H1 (cell line): ENCODE measurements around the gene CCDC47. TPM values are rescaled to one million over a fixed set of nuclear protein-coding genes. Genes with fewer than 3 reads are reported as not detected.

ENCODE experiments used
- CTCF ChIA-PET: fragments of 300-600 bp; sonication (Branson Sonifier 250); formaldehyde crosslinking; loops from one replicate; lab custom pipeline; 2021; ENCODE audit not compliant: partially characterized antibody; lab: Charles Lee
- POLR2A ChIA-PET: fragments of 300-600 bp; sonication (Branson Sonifier 250); formaldehyde crosslinking; loops from one replicate; lab custom pipeline; 2021; ENCODE audit warnings: inconsistent platforms; ENCODE audit not compliant: partially characterized antibody; lab: Charles Lee
- DNase-seq, 2 experiments: peaks; one replicate each; pipeline versions ENCODE4 v3.0.0 to v3.0.0-alpha.2; 2010 to 2022; ENCODE audit warnings: low spot score in 2 of 2, low read depth in 1 of 2, mixed read lengths in 1 of 2
- FAIRE-seq: peaks from 2 replicates; lab custom pipeline; 2011; peaks lifted over from hg19 to GRCh38; lab: Jason Lieb, UNC
- H2AFZ ChIP-seq: 2 replicates; pipeline ENCODE4 v1.8.1; 2012; ENCODE audit warnings: low read length, inconsistent platforms
- H2AK5ac ChIP-seq: 2 replicates; pipeline ENCODE4 v1.6.1; 2013; ENCODE audit warnings: low read depth, low read length
- H2BK120ac ChIP-seq: replicated peaks from 2 replicates; pipeline ENCODE3; 2013; ENCODE audit warnings: low read depth, low read length, inconsistent platforms
- H2BK12ac ChIP-seq: 2 replicates; pipeline ENCODE4 v1.6.1; 2013; ENCODE audit warnings: low read depth, low read length
- H2BK15ac ChIP-seq: 2 replicates; pipeline ENCODE4 v1.6.1; 2013; ENCODE audit warnings: low read length
- H2BK20ac ChIP-seq: 2 replicates; pipeline ENCODE4 v1.6.1; 2013; ENCODE audit warnings: low read length
- H2BK5ac ChIP-seq: 2 replicates; pipeline ENCODE4 v1.6.1; 2013; ENCODE audit warnings: low read depth, low read length
- H3K14ac ChIP-seq: 2 replicates; pipeline ENCODE4 v1.6.1; 2013; ENCODE audit warnings: inconsistent platforms; ENCODE audit not compliant: insufficient read length
- H3K18ac ChIP-seq: 2 replicates; pipeline ENCODE4 v1.6.1; 2013; ENCODE audit warnings: low read length; ENCODE audit errors: extremely low read depth
- H3K23ac ChIP-seq: 2 replicates; pipeline ENCODE4 v1.6.1; 2013; ENCODE audit warnings: inconsistent platforms; ENCODE audit not compliant: insufficient read length
- H3K23me2 ChIP-seq: 2 replicates; pipeline ENCODE4 v1.6.1; 2013; ENCODE audit warnings: low read depth, low read length
- H3K27ac ChIP-seq: 2 replicates; pipeline ENCODE4 v1.6.1; 2011; ENCODE audit warnings: low read depth, low read length, inconsistent platforms
- H3K27me3 ChIP-seq, 4 experiments: replicated peaks in 1 of 4; 1 replicate in 1 of 4; 2 replicates in 3 of 4; pipeline versions ENCODE4 v1.6.1 to v1.8.1; 2011 to 2013; ENCODE audit warnings: low read length in 3 of 4, mild to moderate bottlenecking in 3 of 4, inconsistent platforms in 2 of 4, mixed read lengths in 2 of 4, moderate library complexity in 1 of 4; ENCODE audit not compliant: control insufficient read depth in 3 of 4, insufficient read depth in 3 of 4; ENCODE audit errors: extremely low read depth in 1 of 4
- H3K36me3 ChIP-seq, 4 experiments: 2 replicates each; pipeline versions ENCODE4 v1.6.1 to v1.8.1; 2011 to 2013; ENCODE audit warnings: mild to moderate bottlenecking in 4 of 4, low read length in 3 of 4, moderate library complexity in 2 of 4, control low read depth in 1 of 4, inconsistent platforms in 1 of 4; ENCODE audit not compliant: insufficient read depth in 4 of 4, control insufficient read depth in 2 of 4
- H3K4ac ChIP-seq: replicated peaks from 2 replicates; pipeline ENCODE3; 2013; ENCODE audit warnings: low read length, low read depth, mixed read lengths, inconsistent platforms; ENCODE audit not compliant: insufficient read length
- H3K4me1 ChIP-seq, 4 experiments: replicated peaks in 1 of 4; 1 replicate in 1 of 4; 2 replicates in 3 of 4; pipeline versions ENCODE4 v1.6.1 to v1.8.1; 2011 to 2013; ENCODE audit warnings: low read length in 3 of 4, inconsistent platforms in 2 of 4, mixed read lengths in 1 of 4; ENCODE audit not compliant: insufficient read depth in 4 of 4, control insufficient read depth in 3 of 4
- H3K4me2 ChIP-seq, 2 experiments: 2 replicates each; pipeline versions ENCODE4 v1.6.1 to v1.8.1; 2011 to 2013; ENCODE audit warnings: low read depth in 2 of 2, low read length in 2 of 2, control low read depth in 1 of 2, inconsistent platforms in 1 of 2, mild to moderate bottlenecking in 1 of 2; ENCODE audit not compliant: insufficient read depth in 1 of 2
- H3K4me3 ChIP-seq, 4 experiments: fragments of 200-600, 300-600 bp in 1 of 4; sonication (generic), shearing (Covaris generic), sonication (Bioruptor Twin) in 1 of 4; 2 replicates each; pipeline versions ENCODE4 v1.5.1 to v1.8.1; 2011 to 2016; ENCODE audit warnings: low read length in 4 of 4, low read depth in 3 of 4, control low read depth in 2 of 4, inconsistent platforms in 2 of 4, mild to moderate bottlenecking in 2 of 4, mixed read lengths in 1 of 4, moderate library complexity in 1 of 4; ENCODE audit not compliant: insufficient read depth in 2 of 4; ENCODE audit errors: extremely low read depth in 1 of 4
- H3K56ac ChIP-seq: replicated peaks from 2 replicates; pipeline ENCODE3; 2013; ENCODE audit warnings: low read depth, mild to moderate bottlenecking, mixed read lengths, low read length, inconsistent platforms; ENCODE audit not compliant: insufficient read length
- H3K79me1 ChIP-seq: 2 replicates; pipeline ENCODE4 v1.6.1; 2013; ENCODE audit warnings: low read depth, low read length, control low read depth
- H3K79me2 ChIP-seq, 2 experiments: 2 replicates each; pipeline versions ENCODE4 v1.6.1 to v1.8.1; 2012 to 2013; ENCODE audit warnings: low read length in 2 of 2, mild to moderate bottlenecking in 2 of 2, inconsistent platforms in 1 of 2; ENCODE audit not compliant: insufficient read depth in 2 of 2, control insufficient read depth in 1 of 2
- H3K9ac ChIP-seq, 4 experiments: replicated peaks in 1 of 4; 1 replicate in 1 of 4; 2 replicates in 3 of 4; pipeline versions ENCODE4 v1.6.1 to v1.8.1; 2011 to 2013; ENCODE audit warnings: low read depth in 3 of 4, low read length in 3 of 4, control low read depth in 2 of 4, mild to moderate bottlenecking in 2 of 4, moderate library complexity in 2 of 4, inconsistent platforms in 1 of 4; ENCODE audit errors: extremely low read depth in 1 of 4
- H3K9me3 ChIP-seq, 2 experiments: 2 replicates each; pipeline versions ENCODE4 v1.6.1 to v1.8.1; 2012 to 2013; ENCODE audit warnings: mild to moderate bottlenecking in 2 of 2, moderate library complexity in 2 of 2, control low read depth in 1 of 2, inconsistent platforms in 1 of 2, low read depth in 1 of 2, low read length in 1 of 2, mixed read lengths in 1 of 2; ENCODE audit not compliant: insufficient read depth in 2 of 2
- H4K20me1 ChIP-seq, 2 experiments: replicated peaks in 1 of 2; 2 replicates each; pipeline versions ENCODE3 to v1.8.1; 2011 to 2013; ENCODE audit warnings: inconsistent platforms in 2 of 2, low read length in 2 of 2, mild to moderate bottlenecking in 1 of 2; ENCODE audit not compliant: insufficient read depth in 2 of 2, control insufficient read depth in 1 of 2
- H4K5ac ChIP-seq: 2 replicates; pipeline ENCODE4 v1.6.1; 2013; ENCODE audit warnings: low read length, low read depth, mixed read lengths, inconsistent platforms; ENCODE audit not compliant: insufficient read length
- H4K8ac ChIP-seq: 2 replicates; pipeline ENCODE4 v1.8.0; 2013; ENCODE audit warnings: mild to moderate bottlenecking, moderate library complexity, low read length, inconsistent platforms; ENCODE audit not compliant: insufficient read depth; ENCODE audit errors: extremely low read depth
- H4K91ac ChIP-seq: replicated peaks from 2 replicates; pipeline ENCODE3; 2013; ENCODE audit warnings: low read length, mixed read lengths, inconsistent platforms; ENCODE audit not compliant: insufficient read length
- EGR1 ChIP-seq: IDR thresholded peaks from 2 replicates; pipeline ENCODE4 v1.6.1; 2011; ENCODE audit warnings: low read depth, low read length, borderline replicate concordance
- SRF ChIP-seq: IDR thresholded peaks from 2 replicates; pipeline ENCODE4 v1.6.1; 2011; ENCODE audit warnings: mild to moderate bottlenecking, low read depth, low read length, moderate library complexity
- WGBS, 2 experiments: shearing (Covaris generic) in 1 of 2; methylation state at CpG; one replicate each; pipeline versions ENCODE4 v1.1.6 to v1.1.7; 2013 to 2015; ENCODE audit warnings: low lambda C conversion rate in 2 of 2, mixed read lengths in 2 of 2, inconsistent platforms in 1 of 2, low coverage in 1 of 2, missing lambda C conversion rate in 1 of 2; ENCODE audit not compliant: insufficient replicate concordance in 2 of 2, insufficient coverage in 1 of 2, insufficient read length in 1 of 2; ENCODE audit errors: extremely low coverage in 1 of 2, missing lambda C conversion rate in 1 of 2; 5-methylcytosine and 5-hydroxymethylcytosine counted together
- polyA plus RNA-seq, 7 experiments: library from polyadenylated mRNA; depleted of rRNA in 3 of 7; stranded (reverse) in 5 of 7; unstranded in 2 of 7; fragments of >200 nt in 5 of 7; fragments of 200-250 nt in 2 of 7; gene quantifications; 1 replicate in 5 of 7; 2 replicates in 1 of 7; 4 replicates in 1 of 7; pipeline versions ENCODE4 v1.2.1 to v1.2.3, GENCODE V29; 2011 to 2013; ENCODE audit warnings: missing spikeins in 2 of 7, mixed read lengths in 2 of 7
- total RNA-seq: library from RNA; stranded (reverse); fragmentation: NEBNext Ultra II Directional; extraction: Animal tissue kit (Norgen Biotek cat#: 25700); gene quantifications from 2 replicates; pipeline ENCODE4 v1.2.1, GENCODE V29; 2021

Gene CCDC47
- total and polyA plus RNA-seq, 2 of the 8 experiments (the other 6 are each of a cell fraction or from before 2014, with no cell fraction given): 21.2 to 83.1 TPM

DNA sequence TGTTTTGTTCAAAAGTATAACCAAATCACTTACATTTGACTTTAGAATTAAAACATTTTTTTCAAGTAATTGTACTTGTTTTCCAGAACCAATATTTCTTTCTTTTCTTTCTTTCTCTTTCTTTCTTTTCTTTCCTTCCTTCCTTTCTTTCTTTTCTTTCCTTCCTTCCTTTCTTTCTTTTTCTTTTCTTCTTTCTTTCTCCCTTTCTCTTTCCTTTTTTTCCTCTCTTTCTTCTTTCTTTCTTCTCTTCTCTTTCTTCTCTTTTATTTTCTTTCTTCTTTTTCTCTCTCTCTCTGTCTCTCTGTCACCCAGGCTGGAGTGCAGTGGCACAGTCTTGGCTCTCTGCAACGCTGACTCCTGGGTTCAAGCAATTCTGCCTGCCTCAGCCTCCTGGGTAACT, 27.4 kb upstream of the CCDC47 start:
- Histone ChIP-seq H3K27ac (no peak overlapping the region), H4K20me1 (peaks cover 0 to 5% of the 10 kb centered on the region in 2 experiments)
- TF ChIP-seq EGR1 (no peak), SRF (no peak)

More for the DNA sequence above, 27.4 kb upstream of the CCDC47 start:
- H3K4ac ChIP-seq: no peak overlapping the region
- no peak for DNase-seq
- no peaks in the 10 kb centered on the region for H3K23me2 ChIP-seq
- no peak overlapping the region for H3K9ac ChIP-seq
- no peak overlapping the region for H3K4me3 ChIP-seq
- no peaks in the 10 kb centered on the region; the same call in 1 of the 2 replicates for H3K79me1 ChIP-seq
- no peak overlapping the region for H2BK15ac ChIP-seq
- H3K36me3 ChIP-seq: peaks cover 40 to 97% (median 74%) of the 10 kb centered on the region in 4 experiments
- H3K79me2 ChIP-seq: no peaks in the 10 kb centered on the region
- no peak overlapping the region for H2BK120ac ChIP-seq
- no peak overlapping the region for H2AK5ac ChIP-seq
- H3K4me2 ChIP-seq: no peak overlapping the region
- no peaks in the 10 kb centered on the region for H3K4me1 ChIP-seq
- H2BK5ac ChIP-seq: no peak overlapping the region
- no peak overlapping the region for H2BK20ac ChIP-seq
- H3K56ac ChIP-seq: no peak overlapping the region
- no peak overlapping the region for H2BK12ac ChIP-seq
- H3K27me3 ChIP-seq: no peaks in the 10 kb centered on the region
- ChIA-PET POLR2A (interaction anchor here (0.7 to 5.9 kb wide), 2 partner anchors 9 to 25 kb away, joined by 4 to 34 read pairs; partner anchors contain the start of genes CCDC47 and DDX42), CTCF (no interaction called here)
- no peak overlapping the region for H3K14ac ChIP-seq
- no peaks in the 10 kb centered on the region for H3K9me3 ChIP-seq
- H2AFZ ChIP-seq: no peak overlapping the region
- H4K5ac ChIP-seq: no peak overlapping the region
- 100% methylated on average over 1 of the region's 1 CpG; no CpG with 5 or more reads in 1 of the 2 experiments for WGBS, 2 experiments
- no peak overlapping the region for H3K23ac ChIP-seq
- no peak overlapping the region for H4K8ac ChIP-seq
- H3K18ac ChIP-seq: no peak overlapping the region
- H4K91ac ChIP-seq: no peak overlapping the region
- no peak for FAIRE-seq
